Measurements from ENCODE around the gene ADCY2. TPM values are rescaled to one million over a fixed set of nuclear protein-coding genes. Genes with fewer than 3 reads are reported as not detected.

Gene ADCY2
- total RNA-seq, 5 donors from 2014 or later (not counting 1 experiment from before 2014, with no cell fraction given) = 0.23 to 0.32 TPM; not detected in 3

DNA sequence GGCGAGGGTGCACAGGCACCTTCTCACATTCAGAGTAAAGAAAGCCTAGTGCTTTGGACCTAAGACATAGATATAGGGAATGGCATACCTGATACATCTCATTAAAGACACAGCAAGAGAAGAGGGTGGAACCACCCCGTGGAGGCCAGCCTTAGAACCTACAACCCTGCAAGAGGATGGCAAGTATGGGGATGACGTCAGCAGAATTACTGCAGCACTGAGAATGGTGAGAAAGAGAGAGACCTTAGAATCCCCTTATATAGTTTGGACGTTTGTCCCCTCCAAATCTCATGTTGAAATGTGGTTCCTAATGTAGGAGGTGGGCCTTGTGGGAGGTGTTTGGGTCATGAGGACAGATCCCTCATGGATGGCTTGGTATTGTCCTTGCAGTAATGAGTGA is 28.2 kb upstream of the ADCY2 start:
- no peaks in the 10 kb centered on the region for H3K36me3 Mint-ChIP-seq
- CTCF ChIA-PET = no interaction called here
- H3K4me3 Mint-ChIP-seq = no peak overlapping the region
- no peaks in the 10 kb centered on the region for H3K9me3 ChIP-seq
- no peaks in the 10 kb centered on the region for H3K27me3 ChIP-seq (replicated peaks in 1 of 2; ENCODE audit: control insufficient read depth in 2 of 2, extremely low read depth in 1 of 2, insufficient read depth in 2 of 2, low read length in 1 of 2)
- no peaks in the 10 kb centered on the region for H3K4me1 ChIP-seq (ENCODE audit: control insufficient read depth in 1 of 2, extremely low read depth in 1 of 2, insufficient read depth in 2 of 2, low read length in 2 of 2)
- H3K27ac ChIP-seq (ENCODE audit: low read length) = no peak overlapping the region
- POLR2A ChIA-PET = no interaction called here
- no peaks in the 10 kb centered on the region for H3K36me3 ChIP-seq (ENCODE audit: control insufficient read depth in 2 of 2, extremely low read depth in 1 of 2, insufficient read depth in 1 of 2, low read length in 1 of 2)
- no CpG with 5 or more reads among the region's 4 CpGs for WGBS (ENCODE audit: insufficient coverage)
- no peak overlapping the region for H3K4me3 ChIP-seq (ENCODE audit: control insufficient read depth in 1 of 2, extremely low read depth in 1 of 2, low read length in 1 of 2)
- DNase-seq = no peak
- no peak for ATAC-seq (replicated peaks in 1 of 4)
- H3K9me3 Mint-ChIP-seq = peaks cover 0 to 17% (median 12%) of the 10 kb centered on the region in 3 donors
- H3K27me3 Mint-ChIP-seq = no peaks in the 10 kb centered on the region
- H3K27ac Mint-ChIP-seq = no peak overlapping the region
- H3K4me1 Mint-ChIP-seq = no peaks in the 10 kb centered on the region

DNA sequence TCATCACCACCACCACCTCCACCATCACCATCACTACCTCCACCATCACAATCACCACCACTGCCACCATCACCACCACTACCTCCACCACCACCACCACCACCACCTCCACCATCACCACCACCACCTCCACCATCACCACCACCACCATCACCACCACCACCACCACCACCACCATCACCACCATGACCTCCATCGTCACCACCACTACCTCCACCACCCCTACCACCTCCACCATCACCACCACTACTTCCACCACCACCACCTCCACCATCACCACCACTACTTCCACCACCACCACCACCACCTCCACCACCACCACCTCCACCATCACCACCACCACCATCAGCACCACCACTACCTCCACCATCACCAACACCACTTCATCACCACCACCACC is 23.5 kb upstream of the ADCY2 start:
- H3K9me3 ChIP-seq = no peaks in the 10 kb centered on the region
- ChIA-PET CTCF (no interaction called here), POLR2A (no interaction called here)
- WGBS (ENCODE audit: insufficient coverage) = 60% methylated on average over 1 of the region's 1 CpG
- Mint-ChIP-seq H3K9me3 (peaks cover 0 to 17% (median 16%) of the 10 kb centered on the region in 3 donors), H3K27ac (no peak overlapping the region), H3K4me1 (no peaks in the 10 kb centered on the region), H3K4me3 (no peak overlapping the region), H3K27me3 (no peaks in the 10 kb centered on the region), H3K36me3 (no peaks in the 10 kb centered on the region)
- no peak overlapping the region for H3K27ac ChIP-seq (ENCODE audit: low read length)
- ATAC-seq (replicated peaks in 1 of 4) = no peak
- no peaks in the 10 kb centered on the region for H3K27me3 ChIP-seq (replicated peaks in 1 of 2; ENCODE audit: control insufficient read depth in 2 of 2, extremely low read depth in 1 of 2, insufficient read depth in 2 of 2, low read length in 1 of 2)
- no peaks in the 10 kb centered on the region for H3K4me1 ChIP-seq (ENCODE audit: control insufficient read depth in 1 of 2, extremely low read depth in 1 of 2, insufficient read depth in 2 of 2, low read length in 2 of 2)
- DNase-seq = no peak
- no peak overlapping the region for H3K4me3 ChIP-seq (ENCODE audit: control insufficient read depth in 1 of 2, extremely low read depth in 1 of 2, low read length in 1 of 2)
- H3K36me3 ChIP-seq (ENCODE audit: control insufficient read depth in 2 of 2, extremely low read depth in 1 of 2, insufficient read depth in 1 of 2, low read length in 1 of 2) = no peaks in the 10 kb centered on the region

DNA sequence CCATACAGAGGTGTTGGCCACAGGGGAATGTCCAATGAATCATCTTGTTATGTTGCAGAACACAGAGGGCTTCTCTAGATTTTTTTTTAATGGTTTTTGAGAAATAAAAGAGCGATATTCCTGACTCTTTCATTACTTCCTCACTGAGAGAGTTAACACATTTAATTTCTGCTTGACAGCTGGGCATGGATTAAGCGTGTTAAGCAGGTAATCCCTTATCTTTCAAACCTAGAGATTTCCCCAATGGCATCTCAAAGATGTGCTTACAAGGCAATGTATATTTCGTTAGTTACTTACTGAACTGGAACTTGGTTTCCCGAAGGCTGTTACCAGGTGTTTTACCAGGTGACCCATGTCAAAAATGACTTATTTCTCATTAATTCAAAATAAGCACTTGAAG is 21.8 kb upstream of the ADCY2 start:
- Mint-ChIP-seq H3K27me3 (no peaks in the 10 kb centered on the region), H3K9me3 (peaks cover 2 to 9% (median 4%) of the 10 kb centered on the region in 3 donors), H3K27ac (no peak overlapping the region), H3K36me3 (no peaks in the 10 kb centered on the region), H3K4me3 (no peak overlapping the region), H3K4me1 (no peaks in the 10 kb centered on the region)
- Histone ChIP-seq H3K27me3 (replicated peaks in 1 of 2; ENCODE audit: control insufficient read depth in 2 of 2, extremely low read depth in 1 of 2, insufficient read depth in 2 of 2, low read length in 1 of 2) (no peaks in the 10 kb centered on the region), H3K9me3 (no peaks in the 10 kb centered on the region), H3K27ac (ENCODE audit: low read length) (no peak overlapping the region), H3K4me3 (ENCODE audit: control insufficient read depth in 1 of 2, extremely low read depth in 1 of 2, low read length in 1 of 2) (no peak overlapping the region), H3K36me3 (ENCODE audit: control insufficient read depth in 2 of 2, extremely low read depth in 1 of 2, insufficient read depth in 1 of 2, low read length in 1 of 2) (no peaks in the 10 kb centered on the region), H3K4me1 (ENCODE audit: control insufficient read depth in 1 of 2, extremely low read depth in 1 of 2, insufficient read depth in 2 of 2, low read length in 2 of 2) (no peaks in the 10 kb centered on the region)
- no peak for DNase-seq
- ChIA-PET CTCF (no interaction called here), POLR2A (no interaction called here)
- ATAC-seq (replicated peaks in 1 of 4) = no peak
- 90% methylated on average over 2 of the region's 4 CpGs for WGBS (ENCODE audit: insufficient coverage)

DNA sequence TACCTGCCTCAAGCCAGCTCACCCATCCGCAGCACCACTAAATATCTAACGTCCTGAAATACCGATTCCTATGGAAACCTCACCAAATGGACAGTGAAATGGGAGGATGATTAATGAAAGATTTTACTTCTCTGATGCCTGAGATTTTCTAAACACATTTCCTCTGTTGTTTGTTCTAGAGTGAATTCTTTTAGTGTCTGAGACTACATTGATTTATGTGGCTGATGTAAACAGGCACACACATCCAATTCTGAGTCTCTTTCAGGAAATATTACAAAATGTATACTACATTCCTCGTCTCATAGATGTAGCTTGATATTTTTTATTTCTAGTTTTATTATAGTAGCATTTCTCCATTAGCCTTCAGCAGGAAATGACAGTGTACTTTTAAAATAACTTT is 20.5 kb upstream of the ADCY2 start:
- H3K9me3 ChIP-seq = no peaks in the 10 kb centered on the region
- no peak overlapping the region for H3K4me3 Mint-ChIP-seq
- no peaks in the 10 kb centered on the region for H3K27me3 Mint-ChIP-seq
- H3K4me1 Mint-ChIP-seq = no peaks in the 10 kb centered on the region
- no peak for ATAC-seq (replicated peaks in 1 of 4)
- WGBS (ENCODE audit: insufficient coverage) = no CpG with 5 or more reads among the region's 4 CpGs
- ChIA-PET CTCF (no interaction called here), POLR2A (interaction anchor here in 1 of 2 donors (1.1 kb wide), 1 partner anchor 11 kb away, joined by 7 read pairs; no protein-coding TSS in a partner anchor)
- H3K36me3 Mint-ChIP-seq = no peaks in the 10 kb centered on the region
- H3K27me3 ChIP-seq (replicated peaks in 1 of 2; ENCODE audit: control insufficient read depth in 2 of 2, extremely low read depth in 1 of 2, insufficient read depth in 2 of 2, low read length in 1 of 2) = no peaks in the 10 kb centered on the region
- no peak overlapping the region for H3K27ac ChIP-seq (ENCODE audit: low read length)
- no peaks in the 10 kb centered on the region for H3K4me1 ChIP-seq (ENCODE audit: control insufficient read depth in 1 of 2, extremely low read depth in 1 of 2, insufficient read depth in 2 of 2, low read length in 2 of 2)
- H3K27ac Mint-ChIP-seq = no peak overlapping the region
- H3K36me3 ChIP-seq (ENCODE audit: control insufficient read depth in 2 of 2, extremely low read depth in 1 of 2, insufficient read depth in 1 of 2, low read length in 1 of 2) = no peaks in the 10 kb centered on the region
- H3K9me3 Mint-ChIP-seq = peaks cover 2 to 9% (median 4%) of the 10 kb centered on the region in 3 donors
- DNase-seq = no peak
- H3K4me3 ChIP-seq (ENCODE audit: control insufficient read depth in 1 of 2, extremely low read depth in 1 of 2, low read length in 1 of 2) = no peak overlapping the region

DNA sequence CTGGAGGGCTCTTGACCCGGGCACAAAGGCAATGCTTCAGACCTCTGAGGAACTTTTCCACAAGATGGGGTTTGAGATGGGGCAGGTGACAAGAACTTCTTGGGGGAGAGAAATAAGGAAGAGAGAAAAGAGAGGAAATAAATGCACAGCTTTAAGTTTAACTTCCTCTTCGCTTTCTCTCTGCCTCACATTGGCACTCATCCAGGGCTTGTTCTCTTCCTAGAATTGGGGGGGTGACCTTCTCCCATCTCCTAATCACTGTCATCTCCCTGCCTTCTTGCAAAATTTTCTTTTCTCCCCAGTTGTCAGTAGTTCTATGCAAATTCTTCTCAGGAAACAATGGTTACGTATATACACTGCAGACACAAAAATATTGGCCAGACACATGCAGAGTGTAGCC is 19.1 kb upstream of the ADCY2 start:
- POLR2A ChIA-PET = no interaction called here
- Mint-ChIP-seq H3K9me3 (peaks cover 0 to 4% (median 2%) of the 10 kb centered on the region in 3 donors), H3K36me3 (no peaks in the 10 kb centered on the region), H3K4me1 (no peaks in the 10 kb centered on the region), H3K27ac (no peak overlapping the region), H3K4me3 (no peak overlapping the region), H3K27me3 (no peaks in the 10 kb centered on the region)
- Histone ChIP-seq H3K4me3 (ENCODE audit: control insufficient read depth in 1 of 2, extremely low read depth in 1 of 2, low read length in 1 of 2) (no peak overlapping the region), H3K36me3 (ENCODE audit: control insufficient read depth in 2 of 2, extremely low read depth in 1 of 2, insufficient read depth in 1 of 2, low read length in 1 of 2) (no peaks in the 10 kb centered on the region), H3K27ac (ENCODE audit: low read length) (no peak overlapping the region), H3K9me3 (no peaks in the 10 kb centered on the region), H3K4me1 (ENCODE audit: control insufficient read depth in 1 of 2, extremely low read depth in 1 of 2, insufficient read depth in 2 of 2, low read length in 2 of 2) (no peaks in the 10 kb centered on the region), H3K27me3 (replicated peaks in 1 of 2; ENCODE audit: control insufficient read depth in 2 of 2, extremely low read depth in 1 of 2, insufficient read depth in 2 of 2, low read length in 1 of 2) (no peaks in the 10 kb centered on the region)
- CTCF ChIA-PET = no interaction called here
- no peak for ATAC-seq (replicated peaks in 1 of 4)
- DNase-seq = no peak
- 100% methylated on average over 1 of the region's 3 CpGs for WGBS (ENCODE audit: insufficient coverage)

DNA sequence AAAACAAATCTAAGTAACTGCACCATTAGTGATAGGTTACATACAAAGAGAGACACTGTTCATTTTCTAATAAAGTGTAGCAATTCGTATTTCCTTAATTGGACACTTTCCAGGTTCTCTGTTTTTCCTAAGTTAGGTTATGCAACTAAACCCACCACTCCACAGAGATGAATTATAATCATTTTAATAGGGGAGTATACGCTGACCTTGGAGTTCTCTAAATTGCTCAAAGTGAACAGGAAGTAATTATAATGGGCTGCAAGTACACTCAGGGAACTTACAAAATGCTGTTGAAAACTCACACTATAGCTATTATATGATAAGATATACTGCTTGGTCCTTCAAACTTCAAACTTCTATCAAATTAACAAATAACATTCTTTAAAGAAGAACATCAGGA is 18.2 kb upstream of the ADCY2 start:
- no peaks in the 10 kb centered on the region for H3K27me3 ChIP-seq (replicated peaks in 1 of 2; ENCODE audit: control insufficient read depth in 2 of 2, extremely low read depth in 1 of 2, insufficient read depth in 2 of 2, low read length in 1 of 2)
- peaks cover 0 to 4% (median 2%) of the 10 kb centered on the region in 3 donors for H3K9me3 Mint-ChIP-seq
- POLR2A ChIA-PET = no interaction called here
- no peak overlapping the region for H3K27ac Mint-ChIP-seq
- CTCF ChIA-PET = no interaction called here
- H3K36me3 ChIP-seq (ENCODE audit: control insufficient read depth in 2 of 2, extremely low read depth in 1 of 2, insufficient read depth in 1 of 2, low read length in 1 of 2) = no peaks in the 10 kb centered on the region
- ATAC-seq (replicated peaks in 1 of 4) (no peak), DNase-seq (no peak)
- WGBS (ENCODE audit: insufficient coverage) = no CpG with 5 or more reads among the region's 2 CpGs
- no peak overlapping the region for H3K4me3 Mint-ChIP-seq
- H3K36me3 Mint-ChIP-seq = no peaks in the 10 kb centered on the region
- no peaks in the 10 kb centered on the region for H3K27me3 Mint-ChIP-seq
- no peaks in the 10 kb centered on the region for H3K4me1 Mint-ChIP-seq
- no peak overlapping the region for H3K4me3 ChIP-seq (ENCODE audit: control insufficient read depth in 1 of 2, extremely low read depth in 1 of 2, low read length in 1 of 2)
- H3K4me1 ChIP-seq (ENCODE audit: control insufficient read depth in 1 of 2, extremely low read depth in 1 of 2, insufficient read depth in 2 of 2, low read length in 2 of 2) = no peaks in the 10 kb centered on the region
- no peaks in the 10 kb centered on the region for H3K9me3 ChIP-seq
- H3K27ac ChIP-seq (ENCODE audit: low read length) = no peak overlapping the region

DNA sequence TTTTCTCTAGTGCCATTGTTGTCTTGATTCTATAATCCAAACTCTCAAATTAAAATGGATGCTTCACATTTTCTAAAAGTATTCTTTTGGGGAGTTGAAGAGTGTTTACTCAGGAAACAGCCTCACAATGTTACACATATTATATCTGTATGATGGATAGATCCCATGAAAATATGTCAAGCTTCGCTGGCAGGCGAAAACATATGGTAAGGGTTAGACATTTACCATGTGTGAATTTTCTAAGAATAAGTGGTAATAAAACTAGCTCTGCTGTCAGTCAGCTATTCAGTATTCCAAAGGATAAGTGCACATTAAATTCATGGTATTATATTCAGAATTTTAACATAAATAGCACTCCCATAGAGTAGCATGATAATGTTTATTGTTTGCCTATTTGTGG is 13.3 kb upstream of the ADCY2 start:
- Histone ChIP-seq H3K27ac (ENCODE audit: low read length) (no peak overlapping the region), H3K9me3 (no peaks in the 10 kb centered on the region), H3K36me3 (ENCODE audit: control insufficient read depth in 2 of 2, extremely low read depth in 1 of 2, insufficient read depth in 1 of 2, low read length in 1 of 2) (no peaks in the 10 kb centered on the region), H3K4me3 (ENCODE audit: control insufficient read depth in 1 of 2, extremely low read depth in 1 of 2, low read length in 1 of 2) (no peak overlapping the region), H3K27me3 (replicated peaks in 1 of 2; ENCODE audit: control insufficient read depth in 2 of 2, extremely low read depth in 1 of 2, insufficient read depth in 2 of 2, low read length in 1 of 2) (no peaks in the 10 kb centered on the region), H3K4me1 (ENCODE audit: control insufficient read depth in 1 of 2, extremely low read depth in 1 of 2, insufficient read depth in 2 of 2, low read length in 2 of 2) (no peaks in the 10 kb centered on the region)
- ChIA-PET CTCF (no interaction called here), POLR2A (interaction anchor here in 1 of 2 donors (0.6 kb wide), 1 partner anchor 101 kb away, joined by 3 read pairs; no protein-coding TSS in a partner anchor)
- Mint-ChIP-seq H3K36me3 (no peaks in the 10 kb centered on the region), H3K9me3 (peaks cover 0 to 2% (median 0%) of the 10 kb centered on the region in 3 donors), H3K4me3 (no peak overlapping the region), H3K27ac (no peak overlapping the region), H3K27me3 (peaks cover 0 to 4% of the 10 kb centered on the region in 2 donors), H3K4me1 (no peaks in the 10 kb centered on the region)
- WGBS (ENCODE audit: insufficient coverage) = no CpG with 5 or more reads among the region's 2 CpGs
- ATAC-seq (replicated peaks in 1 of 4) = no peak
- DNase-seq = no peak

Measured in T-cell (primary cell).